NB4 (cell line): ENCODE measurements around the gene AIM2.

Experiments used
- DNase-seq: peaks from one replicate; pipeline ENCODE4 v3.0.0; 2010; ENCODE audit warnings: low read depth
- H3K4me3 ChIP-seq: one replicate; pipeline ENCODE4 v1.5.1; 2011; ENCODE audit warnings: mild to moderate bottlenecking, low read depth, low read length, moderate library complexity
- MYC ChIP-seq: IDR thresholded peaks from 2 replicates; pipeline ENCODE4 v1.6.1; 2011; ENCODE audit warnings: low read depth, low read length
- POLR2A ChIP-seq: IDR thresholded peaks from 2 replicates; pipeline ENCODE4 v1.6.1; 2011; ENCODE audit warnings: mild to moderate bottlenecking; ENCODE audit not compliant: insufficient read length; ENCODE audit errors: extremely low read depth
- TF ChIP-seq, protein P1 (sequence below): IDR thresholded peaks from 2 replicates; pipeline ENCODE4 v1.6.1; 2011; ENCODE audit warnings: low read depth, low read length
- TF ChIP-seq, protein P2 (sequence below): IDR thresholded peaks from one replicate; pipeline ENCODE4 v1.5.1; 2012; ENCODE audit warnings: low read depth, low read length

AIM2 gene

GRCh38 chr1:159071970-159072582 lies 4.5 kb downstream of the AIM2 start:
- TF ChIP-seq POLR2A: no peak
- TF ChIP-seq, protein P1, sequence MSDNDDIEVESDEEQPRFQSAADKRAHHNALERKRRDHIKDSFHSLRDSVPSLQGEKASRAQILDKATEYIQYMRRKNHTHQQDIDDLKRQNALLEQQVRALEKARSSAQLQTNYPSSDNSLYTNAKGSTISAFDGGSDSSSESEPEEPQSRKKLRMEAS: no peak
- TF ChIP-seq, protein P2, sequence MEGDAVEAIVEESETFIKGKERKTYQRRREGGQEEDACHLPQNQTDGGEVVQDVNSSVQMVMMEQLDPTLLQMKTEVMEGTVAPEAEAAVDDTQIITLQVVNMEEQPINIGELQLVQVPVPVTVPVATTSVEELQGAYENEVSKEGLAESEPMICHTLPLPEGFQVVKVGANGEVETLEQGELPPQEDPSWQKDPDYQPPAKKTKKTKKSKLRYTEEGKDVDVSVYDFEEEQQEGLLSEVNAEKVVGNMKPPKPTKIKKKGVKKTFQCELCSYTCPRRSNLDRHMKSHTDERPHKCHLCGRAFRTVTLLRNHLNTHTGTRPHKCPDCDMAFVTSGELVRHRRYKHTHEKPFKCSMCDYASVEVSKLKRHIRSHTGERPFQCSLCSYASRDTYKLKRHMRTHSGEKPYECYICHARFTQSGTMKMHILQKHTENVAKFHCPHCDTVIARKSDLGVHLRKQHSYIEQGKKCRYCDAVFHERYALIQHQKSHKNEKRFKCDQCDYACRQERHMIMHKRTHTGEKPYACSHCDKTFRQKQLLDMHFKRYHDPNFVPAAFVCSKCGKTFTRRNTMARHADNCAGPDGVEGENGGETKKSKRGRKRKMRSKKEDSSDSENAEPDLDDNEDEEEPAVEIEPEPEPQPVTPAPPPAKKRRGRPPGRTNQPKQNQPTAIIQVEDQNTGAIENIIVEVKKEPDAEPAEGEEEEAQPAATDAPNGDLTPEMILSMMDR: peak; percentile 50
- no peak for TF ChIP-seq MYC
- no peak overlapping the region for H3K4me3 ChIP-seq
- peak; percentile 72 for DNase-seq

- H3K4me3 ChIP-seq: no peak overlapping the region
- DNase-seq: peak; percentile 64
- TF ChIP-seq, protein P1: no peak
- no peak for TF ChIP-seq MYC
- TF ChIP-seq, protein P2: no peak
- TF ChIP-seq POLR2A: no peak
These were observed 7.7 kb downstream of the AIM2 start for GRCh38 chr1:159068886-159069285.

DNA sequence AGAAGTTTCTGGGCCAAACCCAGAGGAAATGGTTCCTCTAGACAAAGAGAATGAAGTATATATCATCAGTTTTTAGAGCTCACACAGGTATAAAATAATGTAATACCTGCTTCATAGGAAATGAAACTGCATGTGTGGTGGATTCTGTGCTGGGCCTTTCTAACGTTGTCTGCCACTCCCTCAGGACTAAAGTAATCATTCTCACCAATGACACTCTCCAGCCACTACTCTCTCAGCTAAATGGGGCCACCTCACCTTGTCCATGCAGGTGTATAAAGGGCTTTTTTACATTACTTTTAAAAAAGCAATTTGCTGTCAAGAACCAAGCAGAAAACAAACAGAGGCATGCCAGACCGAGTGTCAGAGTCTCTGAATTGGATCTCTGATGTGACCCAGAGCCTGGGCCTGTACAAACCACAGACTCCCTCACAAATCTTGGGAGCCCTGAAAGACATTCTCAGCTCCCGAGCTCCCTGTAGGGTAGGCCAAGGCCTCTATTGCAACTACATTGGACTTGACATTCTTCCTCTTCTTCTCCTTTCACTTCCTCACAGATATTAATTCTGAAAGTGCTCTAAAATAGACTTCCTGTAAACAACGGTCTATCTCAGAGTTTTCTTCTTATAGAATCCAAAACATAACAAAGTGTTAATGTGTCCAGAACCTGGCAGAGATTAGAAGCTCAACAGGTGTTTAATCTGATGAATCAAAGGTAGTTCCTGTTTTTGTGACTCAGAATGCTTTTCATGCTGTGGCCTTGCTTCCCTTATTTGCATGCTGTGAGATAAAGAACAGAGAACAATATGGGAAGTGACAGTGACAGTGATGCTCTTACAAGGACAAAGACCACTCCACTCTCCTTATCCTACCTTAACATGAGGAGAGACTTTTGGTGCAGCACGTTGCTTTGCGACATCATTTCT lies 8.6 kb downstream of the AIM2 start:
- no peak overlapping the region for H3K4me3 ChIP-seq
- no peak for TF ChIP-seq MYC
- TF ChIP-seq, protein P1: peak; percentile 27; the same call in 1 of the 2 replicates
- TF ChIP-seq POLR2A: no peak
- peak; percentile 75 for DNase-seq

GRCh38 chr1:159066108-159066507 lies 10.5 kb downstream of the AIM2 start:
- DNase-seq: no peak
- TF ChIP-seq MYC (no peak), POLR2A (no peak)
- TF ChIP-seq, protein P1: no peak
- TF ChIP-seq, protein P2: no peak
- H3K4me3 ChIP-seq: no peak overlapping the region

DNA sequence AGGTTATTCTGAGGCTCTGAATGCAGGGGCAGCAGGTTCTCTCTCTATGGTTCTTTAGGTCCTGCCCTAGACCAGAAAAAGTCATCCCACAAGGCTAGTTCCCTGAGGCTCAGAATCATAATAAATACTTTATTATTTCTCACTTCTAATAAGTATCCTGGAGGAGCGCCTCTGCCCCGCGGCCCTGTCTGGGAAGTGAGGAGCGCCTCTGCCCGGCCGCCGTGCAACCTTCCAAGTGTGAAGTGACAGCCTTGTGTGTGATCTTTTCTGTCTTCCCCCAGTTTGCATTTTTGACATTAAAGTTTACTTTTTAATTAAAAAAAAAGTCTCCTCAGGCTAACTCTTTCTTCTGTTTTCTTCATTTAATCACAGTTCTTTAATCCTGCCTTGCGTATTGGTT lies 11.5 kb downstream of the AIM2 start:
- no peak for DNase-seq
- TF ChIP-seq MYC: no peak
- no peak for TF ChIP-seq POLR2A
- TF ChIP-seq, protein P2: no peak
- TF ChIP-seq, protein P1: no peak
- no peak overlapping the region for H3K4me3 ChIP-seq

DNA sequence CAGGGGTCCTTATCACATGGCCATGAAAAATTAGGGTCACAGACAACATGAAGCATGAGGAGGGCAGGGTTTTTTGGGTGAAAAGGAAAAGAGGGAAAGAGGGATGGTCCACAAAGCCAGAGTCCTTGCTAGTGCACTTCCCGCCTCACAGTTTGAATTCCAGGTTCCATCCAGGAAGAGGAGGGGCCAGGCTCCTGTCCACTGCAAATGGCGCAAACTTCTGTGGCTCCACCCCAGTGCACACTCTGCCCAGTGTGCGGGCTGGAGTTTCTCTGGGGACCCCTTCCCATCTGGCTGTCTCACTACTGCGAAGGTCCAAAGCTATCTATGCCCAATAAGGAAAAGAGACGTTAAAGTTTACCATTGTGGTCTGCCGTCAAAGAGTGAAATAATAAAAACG lies 17.8 kb downstream of the AIM2 start:
- DNase-seq: no peak
- TF ChIP-seq POLR2A (no peak), MYC (no peak)
- TF ChIP-seq, protein P1: no peak
- TF ChIP-seq, protein P2: no peak
- no peak overlapping the region for H3K4me3 ChIP-seq
